HuH-7.5 (cell line): ENCODE results near the gene PLSCR5.

Experiments
- DNase-seq: peaks from one replicate; pipeline ENCODE4 v3.0.0; 2011; ENCODE audit warnings: low spot score

PLSCR5 gene

DNA sequence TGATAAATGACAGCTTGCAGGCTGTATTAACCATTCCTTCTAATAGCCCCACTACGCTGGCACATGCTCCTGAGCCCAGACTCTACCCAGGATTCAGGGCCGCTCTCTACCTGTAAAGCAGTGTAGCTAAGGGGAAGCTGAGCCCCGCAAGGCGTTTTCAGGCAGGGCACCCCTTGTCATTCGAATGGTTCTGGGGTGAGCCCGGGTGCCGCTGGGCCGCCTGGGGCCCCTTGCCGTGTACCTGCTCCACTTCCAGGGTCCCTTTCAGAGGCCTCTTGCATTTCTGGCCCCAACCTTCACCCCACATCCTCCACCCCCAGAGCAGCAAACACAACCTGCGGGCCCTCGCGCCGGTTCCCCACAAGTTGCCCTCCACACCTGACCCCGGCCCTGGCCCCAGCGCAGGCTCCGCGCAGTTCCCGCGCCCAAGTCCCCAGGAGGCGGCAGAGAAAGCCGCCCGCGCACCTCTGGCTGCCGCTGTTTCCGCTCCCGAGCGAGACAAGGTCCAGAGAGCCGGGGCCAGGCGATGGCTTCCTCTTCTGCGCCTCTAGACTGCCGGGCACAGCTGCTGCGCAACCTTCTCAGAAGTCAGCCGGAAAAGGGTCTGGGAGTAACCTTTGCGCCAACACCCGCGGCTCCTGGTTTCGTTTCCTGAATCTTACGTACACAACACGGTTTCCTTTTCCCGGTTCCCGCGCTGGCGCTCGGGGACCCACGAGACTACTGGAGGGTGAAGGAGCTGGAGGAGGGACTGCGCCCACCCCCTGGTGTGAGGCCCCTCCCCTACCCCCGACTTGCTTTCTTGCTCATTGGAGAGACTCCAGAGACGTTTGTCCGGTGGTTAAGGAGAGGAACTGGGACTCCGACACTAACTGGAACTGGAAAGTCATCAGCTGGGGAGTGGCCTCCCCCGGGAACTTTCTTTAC lies 60.9 kb downstream of the PLSCR5 start, which contains the start of gene PLSCR1:
Gene PLSCR1, minus strand, starts transcription at position 606 of the 927 bp plus-strand sequence. CDS start 8,055 bp downstream, outside the sequence.
- peak; percentile 66 for DNase-seq

DNA sequence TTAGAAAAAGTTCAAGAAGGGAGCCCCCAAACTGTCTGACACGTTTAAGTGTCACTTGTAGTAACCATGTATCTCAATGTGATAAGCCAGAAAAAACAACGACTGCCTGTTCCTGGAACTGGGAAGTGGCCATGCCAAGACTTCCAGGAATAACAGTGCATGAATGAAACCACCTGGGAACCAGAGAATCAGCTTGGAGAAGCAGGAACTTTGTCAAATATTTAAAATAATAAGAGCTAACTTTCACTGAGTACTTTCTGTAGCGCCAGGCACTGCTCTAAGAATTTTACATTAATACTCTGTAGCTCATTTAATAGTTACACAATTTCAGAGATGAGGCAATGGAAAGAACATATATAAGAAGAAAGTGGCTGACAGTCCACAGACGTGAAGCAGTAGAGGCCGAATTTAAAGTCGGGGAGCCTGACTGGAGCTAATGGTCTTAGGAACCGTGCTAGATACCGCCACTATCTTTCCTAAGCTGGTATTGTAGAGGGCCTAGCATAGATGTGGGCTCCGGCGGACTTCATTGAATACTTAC lies 61.6 kb downstream of the PLSCR5 start:
- no peak for DNase-seq

DNA sequence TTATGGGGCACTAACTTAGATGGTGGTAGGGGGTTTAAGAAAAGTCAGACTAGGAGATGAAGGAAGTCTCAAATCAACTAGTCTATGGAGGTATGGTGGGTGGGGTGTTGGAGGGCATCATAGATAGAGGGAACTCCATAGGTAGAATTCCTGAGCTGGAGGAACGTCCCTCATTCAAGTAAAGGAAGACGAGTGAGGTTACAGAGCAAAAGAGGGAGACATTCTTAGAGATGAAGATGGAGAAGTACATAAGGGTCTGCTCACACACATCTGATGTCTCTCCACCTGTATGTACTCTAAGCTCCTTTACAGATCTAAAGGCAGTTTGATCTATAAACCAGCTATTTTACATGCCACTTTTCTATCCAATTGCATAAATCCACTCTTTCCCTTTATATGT lies 62.2 kb downstream of the PLSCR5 start:
- DNase-seq: no peak

DNA sequence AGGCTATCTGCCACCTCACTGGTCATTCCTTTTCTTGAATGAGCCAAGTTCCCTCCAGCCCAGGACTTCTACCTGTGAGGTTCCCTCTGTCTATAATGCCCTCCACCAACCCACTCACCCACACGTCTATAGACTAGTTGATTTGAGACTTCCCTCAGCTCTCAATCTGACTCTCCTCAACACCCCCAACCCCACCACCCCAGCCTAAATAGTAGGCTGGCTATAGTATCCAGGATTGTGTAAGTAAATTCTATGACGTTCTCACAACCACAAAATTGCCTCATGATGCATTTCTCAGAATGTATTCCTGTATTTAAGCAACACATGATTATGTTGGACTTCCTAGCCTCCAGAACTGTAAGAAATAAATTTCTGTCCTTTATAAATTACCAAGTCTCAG lies 63.0 kb downstream of the PLSCR5 start:
- no peak for DNase-seq

DNA sequence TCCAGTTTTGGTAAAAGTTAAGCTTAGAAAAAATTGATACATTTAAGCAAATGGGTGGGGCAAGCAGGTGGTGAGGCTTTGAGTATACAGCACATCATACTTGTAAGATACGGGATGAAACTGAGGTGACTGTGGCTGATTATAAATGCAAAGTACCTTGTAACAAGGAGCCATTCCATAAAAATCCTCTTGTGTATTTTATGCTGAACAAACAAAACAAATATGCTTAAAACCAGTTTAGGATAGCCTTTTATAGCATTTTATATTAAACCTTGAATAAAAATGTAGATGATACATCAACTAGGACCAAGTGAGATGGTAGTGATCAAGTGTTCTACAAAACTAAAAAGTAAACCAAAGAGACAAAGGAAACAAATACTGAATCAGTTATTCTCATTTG lies 64.2 kb downstream of the PLSCR5 start:
- no peak for DNase-seq

DNA sequence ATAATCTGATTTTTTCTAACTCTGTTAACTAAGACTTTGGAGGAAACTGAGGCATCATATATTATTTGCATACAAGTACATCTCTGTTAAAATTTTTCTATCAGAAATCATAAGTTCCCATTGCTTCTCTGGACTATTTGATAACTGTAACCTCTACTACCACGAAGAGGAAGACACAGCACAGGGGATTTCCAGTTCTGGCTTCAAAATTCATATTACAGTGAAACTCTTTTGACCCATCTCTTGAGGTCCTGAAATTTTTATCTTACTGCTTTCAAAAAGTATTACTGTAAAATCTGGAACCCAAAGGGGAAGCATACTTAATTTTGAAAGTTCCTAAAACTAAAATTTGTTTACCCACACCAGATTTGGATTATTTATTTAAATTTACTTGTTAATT lies 64.9 kb downstream of the PLSCR5 start:
- DNase-seq: no peak

DNA sequence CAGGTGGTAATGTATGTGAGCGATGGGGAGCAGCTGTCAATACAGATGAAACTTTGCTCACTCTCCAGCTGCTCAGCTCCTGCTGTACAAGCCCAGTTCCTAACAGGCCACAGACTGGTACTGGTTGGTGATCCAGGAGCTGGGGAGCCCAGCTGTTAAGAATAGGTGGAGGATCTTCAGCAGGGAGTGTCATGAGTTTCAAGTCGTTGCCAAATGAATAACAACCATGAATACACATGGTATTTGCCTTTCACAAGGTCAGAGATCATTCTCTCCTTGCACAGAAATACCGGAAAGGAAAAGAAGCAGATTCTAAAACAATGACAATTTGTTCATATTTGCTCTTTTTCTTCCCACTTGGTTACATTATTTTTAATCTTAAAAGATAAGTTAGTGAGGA lies 65.8 kb downstream of the PLSCR5 start:
- DNase-seq: no peak

DNA sequence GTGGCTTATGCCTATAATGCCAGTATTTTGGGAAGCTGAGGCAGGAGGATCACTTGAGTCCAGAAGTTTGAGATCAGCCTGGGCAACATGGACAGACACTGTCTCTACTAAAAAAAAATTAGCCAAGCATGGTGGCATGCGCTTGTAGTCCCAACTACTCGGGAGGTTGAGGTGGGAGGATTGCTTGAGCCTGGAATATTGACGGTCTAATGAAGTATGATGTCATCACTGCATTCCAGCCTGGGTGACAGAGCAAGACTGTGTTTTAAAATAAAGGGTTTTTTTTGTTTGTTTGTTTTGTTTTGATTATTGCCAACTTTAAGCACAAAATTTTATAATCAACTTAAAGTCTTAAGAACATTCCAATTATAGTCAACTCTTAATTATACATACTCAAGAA lies 67.5 kb downstream of the PLSCR5 start:
- no peak for DNase-seq

DNA sequence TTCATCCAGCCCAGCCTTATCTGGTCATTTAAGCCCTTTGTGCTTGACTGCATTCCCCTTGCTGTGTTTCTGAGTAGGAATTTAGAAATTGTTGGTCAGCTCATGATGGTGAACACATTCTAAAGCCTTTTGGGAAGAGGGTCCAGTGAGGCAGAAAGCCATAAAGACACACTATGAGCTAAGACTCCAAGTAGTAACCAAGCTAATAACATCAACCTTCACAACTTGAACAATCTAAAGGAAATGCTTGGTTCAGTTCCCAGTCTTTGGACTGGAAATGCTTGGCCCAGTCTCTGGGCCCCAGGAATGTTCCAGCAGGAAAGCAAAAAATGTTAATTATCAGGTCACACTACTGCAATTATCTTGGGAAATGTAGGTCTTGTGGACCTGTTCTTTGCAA lies 68.5 kb downstream of the PLSCR5 start:
- DNase-seq: no peak
